Ecto neural progenitor cell (in vitro differentiated cells): ENCODE results near the gene HIRA.

Experiments
- DNase-seq: peaks from one replicate; pipeline ENCODE4 v3.0.0-alpha.2; 2018; ENCODE audit warnings: low spot score

HIRA gene

GRCh38 chr22:19410941-19411689 lies 20.4 kb downstream of the HIRA start:
- no peak for DNase-seq

GRCh38 chr22:19407649-19408606 lies 23.6 kb downstream of the HIRA start:
- no peak for DNase-seq

- DNase-seq: no peak
Measured at GRCh38 chr22:19406846-19407245, 24.7 kb downstream of the HIRA start.

- no peak for DNase-seq
Measured at GRCh38 chr22:19406281-19406811, 25.2 kb downstream of the HIRA start.

- DNase-seq: no peak
Measured at GRCh38 chr22:19405652-19406051, 25.9 kb downstream of the HIRA start.

GRCh38 chr22:19405133-19405532 lies 26.4 kb downstream of the HIRA start:
- DNase-seq: no peak

GRCh38 chr22:19404676-19405075 lies 26.9 kb downstream of the HIRA start:
- no peak for DNase-seq

GRCh38 chr22:19402642-19403191 lies 28.8 kb downstream of the HIRA start:
- DNase-seq: no peak

GRCh38 chr22:19401483-19401882 lies 30.1 kb downstream of the HIRA start:
- no peak for DNase-seq

GRCh38 chr22:19400881-19401280 lies 30.7 kb downstream of the HIRA start:
- DNase-seq: no peak

- no peak for DNase-seq
Measured at GRCh38 chr22:19398652-19399051, 32.9 kb downstream of the HIRA start.

GRCh38 chr22:19398206-19398605 lies 33.3 kb downstream of the HIRA start:
- no peak for DNase-seq

GRCh38 chr22:19397734-19398104 lies 33.8 kb downstream of the HIRA start:
- DNase-seq: no peak

- DNase-seq: no peak
Measured at GRCh38 chr22:19396934-19397733, 34.4 kb downstream of the HIRA start.

- DNase-seq: no peak
Measured at GRCh38 chr22:19396561-19396933, 35.0 kb downstream of the HIRA start.

- DNase-seq: no peak
Measured at GRCh38 chr22:19395276-19395675, 36.3 kb downstream of the HIRA start.

- DNase-seq: no peak
Measured at GRCh38 chr22:19394274-19395050, 37.1 kb downstream of the HIRA start.

GRCh38 chr22:19393704-19394103 lies 37.8 kb downstream of the HIRA start:
- DNase-seq: no peak

- DNase-seq: no peak
Measured at GRCh38 chr22:19387575-19387974, 44.0 kb downstream of the HIRA start.

- no peak for DNase-seq
Measured at GRCh38 chr22:19387038-19387437, 44.5 kb downstream of the HIRA start.

GRCh38 chr22:19386248-19386647 lies 45.3 kb downstream of the HIRA start:
- DNase-seq: no peak
